Measurements from ENCODE around the gene CNDP2. TPM values are rescaled to one million over a fixed set of nuclear protein-coding genes. Genes with fewer than 3 reads are reported as not detected.
A peak's percentile ranks its signal among the peaks of the same experiment; 100 is the strongest.

Gene CNDP2
- total RNA-seq, 4 donors from 2014 or later = 58.4 to 79.9 (median 69.5) TPM

DNA sequence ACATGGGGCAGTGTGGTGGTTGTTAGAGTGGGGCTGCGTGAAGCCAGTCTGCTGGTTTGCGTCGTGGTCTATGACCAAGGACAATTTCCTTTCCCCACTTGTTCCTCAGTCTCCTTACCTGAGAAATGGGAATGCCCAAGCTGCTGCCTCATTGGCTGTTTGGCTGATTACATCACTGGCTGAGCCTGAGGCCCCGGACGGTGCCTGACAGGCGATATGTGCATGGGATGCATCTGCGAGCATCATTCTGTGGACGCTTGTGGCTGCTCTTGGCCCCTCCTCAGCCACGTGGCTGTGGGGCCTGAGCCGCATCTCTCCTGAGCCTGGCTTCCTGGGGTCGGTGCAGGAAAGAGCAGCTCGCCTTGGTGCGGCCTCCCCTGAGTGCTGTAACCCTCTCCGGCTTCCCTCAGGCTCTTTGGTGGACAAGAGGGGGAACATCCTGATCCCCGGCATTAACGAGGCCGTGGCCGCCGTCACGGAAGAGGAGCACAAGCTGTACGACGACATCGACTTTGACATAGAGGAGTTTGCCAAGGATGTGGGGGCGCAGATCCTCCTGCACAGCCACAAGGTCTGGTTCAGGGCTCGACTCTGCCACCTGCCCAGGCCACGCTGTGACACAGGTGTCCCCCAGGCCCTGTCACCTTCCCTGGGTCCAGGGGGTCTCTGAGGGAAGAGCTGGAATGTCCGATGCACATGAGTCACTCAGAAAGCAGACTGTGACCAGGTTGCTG is 17.2 kb downstream of the CNDP2 start:
- Histone ChIP-seq H3K4me1 (no peaks in the 10 kb centered on the region), H3K9me3 (no peaks in the 10 kb centered on the region), H3K27ac (no peak overlapping the region), H3K36me3 (peaks cover 96% of the 10 kb centered on the region), H3K27me3 (no peaks in the 10 kb centered on the region), H3K4me3 (no peak overlapping the region)
- TF ChIP-seq POLR2AphosphoS5 (IDR thresholded peaks at IDR 0.05) = no peak
- no peak for TF ChIP-seq POLR2A (IDR thresholded peaks at IDR 0.05)
- TF ChIP-seq, protein P1, sequence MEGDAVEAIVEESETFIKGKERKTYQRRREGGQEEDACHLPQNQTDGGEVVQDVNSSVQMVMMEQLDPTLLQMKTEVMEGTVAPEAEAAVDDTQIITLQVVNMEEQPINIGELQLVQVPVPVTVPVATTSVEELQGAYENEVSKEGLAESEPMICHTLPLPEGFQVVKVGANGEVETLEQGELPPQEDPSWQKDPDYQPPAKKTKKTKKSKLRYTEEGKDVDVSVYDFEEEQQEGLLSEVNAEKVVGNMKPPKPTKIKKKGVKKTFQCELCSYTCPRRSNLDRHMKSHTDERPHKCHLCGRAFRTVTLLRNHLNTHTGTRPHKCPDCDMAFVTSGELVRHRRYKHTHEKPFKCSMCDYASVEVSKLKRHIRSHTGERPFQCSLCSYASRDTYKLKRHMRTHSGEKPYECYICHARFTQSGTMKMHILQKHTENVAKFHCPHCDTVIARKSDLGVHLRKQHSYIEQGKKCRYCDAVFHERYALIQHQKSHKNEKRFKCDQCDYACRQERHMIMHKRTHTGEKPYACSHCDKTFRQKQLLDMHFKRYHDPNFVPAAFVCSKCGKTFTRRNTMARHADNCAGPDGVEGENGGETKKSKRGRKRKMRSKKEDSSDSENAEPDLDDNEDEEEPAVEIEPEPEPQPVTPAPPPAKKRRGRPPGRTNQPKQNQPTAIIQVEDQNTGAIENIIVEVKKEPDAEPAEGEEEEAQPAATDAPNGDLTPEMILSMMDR (IDR thresholded peaks at IDR 0.05) = no peak
- TF ChIP-seq EP300 (IDR thresholded peaks at IDR 0.05) = no peak
- 96% methylated on average over 9 of the region's 27 CpGs for WGBS
- DNase-seq (ENCODE audit: low spot score in 2 of 2) = no peak

GRCh38 chr18:74513883-74514205 is 17.7 kb downstream of the CNDP2 start:
- no peaks in the 10 kb centered on the region for H3K4me1 ChIP-seq
- no peak overlapping the region for H3K4me3 ChIP-seq
- H3K27ac ChIP-seq = no peak overlapping the region
- H3K27me3 ChIP-seq = no peaks in the 10 kb centered on the region
- TF ChIP-seq EP300 (IDR thresholded peaks at IDR 0.05) = no peak
- H3K9me3 ChIP-seq = no peaks in the 10 kb centered on the region
- no peak for DNase-seq (ENCODE audit: low spot score in 2 of 2)
- 88% methylated on average over 8 of the region's 8 CpGs for WGBS
- H3K36me3 ChIP-seq = peaks cover 96% of the 10 kb centered on the region

DNA sequence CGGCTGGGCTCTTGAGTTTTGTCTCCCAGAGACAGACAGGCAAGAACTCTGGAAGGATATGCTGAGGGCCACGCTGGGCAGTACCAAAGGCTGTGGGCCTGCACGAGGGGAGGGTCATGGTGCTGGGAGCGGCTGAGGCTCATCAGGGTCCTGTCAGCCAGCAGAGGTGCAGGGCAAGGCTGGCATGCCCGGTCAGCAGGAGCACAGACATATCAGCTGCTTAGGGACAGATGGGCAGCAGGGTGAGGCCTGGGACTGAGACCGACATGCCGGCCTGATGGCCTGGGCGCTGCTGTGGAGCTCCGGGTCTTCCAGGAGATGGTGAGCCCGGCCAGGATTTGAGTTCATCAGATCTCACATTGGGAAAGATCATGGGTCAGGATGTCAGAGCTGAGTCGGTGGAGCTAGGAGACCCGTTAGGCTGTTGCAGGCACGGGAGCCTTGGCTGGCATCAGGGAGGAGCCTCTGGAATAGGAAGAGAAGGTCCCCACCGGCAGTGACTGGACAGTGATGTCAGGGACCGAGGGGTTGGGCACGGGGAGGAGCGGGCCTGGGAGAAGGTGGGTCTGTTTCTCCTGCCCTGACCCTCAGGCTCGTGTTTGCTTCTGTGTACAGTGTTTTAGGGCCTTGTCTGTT is 18.8 kb downstream of the CNDP2 start:
- no peak for DNase-seq (ENCODE audit: low spot score in 2 of 2)
- H3K9me3 ChIP-seq = no peaks in the 10 kb centered on the region
- H3K36me3 ChIP-seq = peaks cover 97% of the 10 kb centered on the region
- H3K27ac ChIP-seq = no peak overlapping the region
- TF ChIP-seq, protein P1 (IDR thresholded peaks at IDR 0.05) = no peak
- TF ChIP-seq EP300 (IDR thresholded peaks at IDR 0.05) (no peak), POLR2AphosphoS5 (IDR thresholded peaks at IDR 0.05) (no peak), POLR2A (IDR thresholded peaks at IDR 0.05) (no peak)
- H3K4me3 ChIP-seq = no peak overlapping the region
- H3K4me1 ChIP-seq = no peaks in the 10 kb centered on the region
- no peaks in the 10 kb centered on the region for H3K27me3 ChIP-seq
- WGBS = 77% methylated on average over 9 of the region's 18 CpGs

DNA sequence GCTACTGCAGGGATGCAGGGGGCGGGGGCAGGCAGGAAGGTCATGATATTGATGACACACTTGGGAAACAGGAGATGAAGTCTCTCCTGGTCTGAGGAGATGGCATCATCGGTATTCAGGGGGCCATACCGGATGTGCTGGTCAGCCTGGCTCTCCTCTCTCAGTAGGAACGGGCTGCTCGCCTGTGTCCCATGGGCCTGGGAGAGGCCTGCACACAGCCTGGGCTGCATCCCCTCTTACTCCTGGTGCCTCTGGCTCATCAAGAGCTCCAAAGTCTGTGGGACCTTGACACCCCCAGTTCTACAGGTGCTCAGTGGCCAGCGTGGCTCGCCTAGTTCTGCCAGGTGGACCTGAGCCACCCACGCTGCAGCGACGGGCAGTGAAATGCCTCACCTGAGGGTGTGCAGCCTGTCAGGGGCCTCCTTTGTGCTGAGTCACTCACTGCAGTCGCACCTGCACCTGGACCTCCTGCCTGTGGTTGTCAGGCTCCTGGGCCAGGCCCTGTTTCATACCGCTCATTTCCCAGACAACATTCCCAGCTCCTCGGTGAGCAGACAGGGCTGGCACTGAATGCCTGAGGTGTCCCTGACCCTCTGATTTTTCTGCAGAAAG is 19.6 kb downstream of the CNDP2 start:
- 87% methylated on average over 7 of the region's 13 CpGs for WGBS
- Histone ChIP-seq H3K27ac (no peak overlapping the region), H3K9me3 (no peaks in the 10 kb centered on the region), H3K36me3 (peaks cover 97% of the 10 kb centered on the region), H3K4me1 (no peaks in the 10 kb centered on the region), H3K27me3 (no peaks in the 10 kb centered on the region), H3K4me3 (no peak overlapping the region)
- TF ChIP-seq, protein P1 (IDR thresholded peaks at IDR 0.05) = no peak
- TF ChIP-seq POLR2A (IDR thresholded peaks at IDR 0.05) (no peak), EP300 (IDR thresholded peaks at IDR 0.05) (no peak), POLR2AphosphoS5 (IDR thresholded peaks at IDR 0.05) (no peak)
- DNase-seq (ENCODE audit: low spot score in 2 of 2) = no peak

GRCh38 chr18:74516271-74517235 is 20.4 kb downstream of the CNDP2 start:
- Histone ChIP-seq H3K27ac (no peak overlapping the region), H3K4me1 (no peaks in the 10 kb centered on the region), H3K9me3 (no peaks in the 10 kb centered on the region), H3K4me3 (no peak overlapping the region), H3K36me3 (peaks cover 97% of the 10 kb centered on the region), H3K27me3 (no peaks in the 10 kb centered on the region)
- no peak for TF ChIP-seq POLR2A (IDR thresholded peaks at IDR 0.05)
- TF ChIP-seq, protein P1 (IDR thresholded peaks at IDR 0.05) = no peak
- TF ChIP-seq POLR2AphosphoS5 (IDR thresholded peaks at IDR 0.05) = no peak
- no peak for TF ChIP-seq EP300 (IDR thresholded peaks at IDR 0.05)
- WGBS = 94% methylated on average over 28 of the region's 35 CpGs
- DNase-seq (ENCODE audit: low spot score in 2 of 2) = peak in 1 of 2 donors; percentile 61
